Esophagus squamous epithelium (tissue), 5 donors: ENCODE measurements around the gene SV2C. TPM values are rescaled to one million over a fixed set of nuclear protein-coding genes. Genes with fewer than 3 reads are reported as not detected.

Experiments used
- DNase-seq: peaks from one replicate; lab custom pipeline; 2025; lab: John Stamatoyannopoulos, UW
- H3K27ac ChIP-seq, 4 donors: fragments of 200-600 bp; sonication (generic); one replicate each; pipeline ENCODE4 v1.5.1; 2016 to 2019; ENCODE audit warnings: mild to moderate bottlenecking in 1 of 4
- H3K27me3 ChIP-seq, 4 donors: fragments of 200-600 bp; sonication (generic); 1 replicate in 3 of 4; 2 replicates in 1 of 4; pipeline versions ENCODE4 v1.5.1 to v1.6.0; 2017 to 2021; ENCODE audit warnings: antibody characterized with exemption in 1 of 4
- H3K36me3 ChIP-seq, 3 donors: fragments of 200-600 bp; sonication (generic); one replicate each; pipeline ENCODE4 v1.5.1; 2016 to 2019
- H3K4me1 ChIP-seq, 3 donors: fragments of 200-600 bp; sonication (generic); one replicate each; pipeline ENCODE4 v1.5.1; 2017 to 2019
- H3K4me3 ChIP-seq, 4 donors: fragments of 200-600 bp; sonication (generic); 1 replicate in 3 of 4; 2 replicates in 1 of 4; pipeline ENCODE4 v1.5.1; 2016 to 2019; ENCODE audit warnings: mild to moderate bottlenecking in 2 of 4, moderate library complexity in 1 of 4
- H3K9me3 ChIP-seq, 3 donors: fragments of 200-600 bp; sonication (generic); one replicate each; pipeline ENCODE4 v1.5.1; 2016 to 2019
- POLR2A ChIP-seq, 4 donors: fragments of 450-650 bp; IDR thresholded peaks; one replicate each; pipeline ENCODE4 v1.6.1; 2017; ENCODE audit warnings: antibody characterized with exemption in 4 of 4, mild to moderate bottlenecking in 4 of 4, moderate library complexity in 3 of 4
- WGBS, 2 donors: methylation state at CpG; one replicate each; pipeline ENCODE4 v1.1.5; 2018; 5-methylcytosine and 5-hydroxymethylcytosine counted together
- intact Hi-C: fragments of 100-400 bp; cut with DNase I; formaldehyde crosslinking; loops from one replicate; pipeline ENCODE4 v1.15.0; 2022
- total RNA-seq, 4 donors: library from RNA; depleted of rRNA; stranded (reverse); fragments of >200 nt; gene quantifications; one replicate each; pipeline ENCODE4 v1.1.0, GENCODE V29; 2016
- TF ChIP-seq, protein P1 (sequence below), 6 experiments: fragments of 450-650 bp in 4 of 6; fragments of 200-600 bp in 2 of 6; sonication (generic) in 2 of 6; IDR thresholded peaks; one replicate each; pipeline ENCODE4 v1.5.1; 2016 to 2019; ENCODE audit warnings: antibody characterized with exemption in 6 of 6, mild to moderate bottlenecking in 4 of 6, moderate library complexity in 4 of 6
- donor health status: DM: yes; HTN: yes; CAD: no.

The SV2C gene
- total RNA-seq, 4 donors from 2014 or later, result under 0.01 to 0.26 (median 0.06) TPM

DNA sequence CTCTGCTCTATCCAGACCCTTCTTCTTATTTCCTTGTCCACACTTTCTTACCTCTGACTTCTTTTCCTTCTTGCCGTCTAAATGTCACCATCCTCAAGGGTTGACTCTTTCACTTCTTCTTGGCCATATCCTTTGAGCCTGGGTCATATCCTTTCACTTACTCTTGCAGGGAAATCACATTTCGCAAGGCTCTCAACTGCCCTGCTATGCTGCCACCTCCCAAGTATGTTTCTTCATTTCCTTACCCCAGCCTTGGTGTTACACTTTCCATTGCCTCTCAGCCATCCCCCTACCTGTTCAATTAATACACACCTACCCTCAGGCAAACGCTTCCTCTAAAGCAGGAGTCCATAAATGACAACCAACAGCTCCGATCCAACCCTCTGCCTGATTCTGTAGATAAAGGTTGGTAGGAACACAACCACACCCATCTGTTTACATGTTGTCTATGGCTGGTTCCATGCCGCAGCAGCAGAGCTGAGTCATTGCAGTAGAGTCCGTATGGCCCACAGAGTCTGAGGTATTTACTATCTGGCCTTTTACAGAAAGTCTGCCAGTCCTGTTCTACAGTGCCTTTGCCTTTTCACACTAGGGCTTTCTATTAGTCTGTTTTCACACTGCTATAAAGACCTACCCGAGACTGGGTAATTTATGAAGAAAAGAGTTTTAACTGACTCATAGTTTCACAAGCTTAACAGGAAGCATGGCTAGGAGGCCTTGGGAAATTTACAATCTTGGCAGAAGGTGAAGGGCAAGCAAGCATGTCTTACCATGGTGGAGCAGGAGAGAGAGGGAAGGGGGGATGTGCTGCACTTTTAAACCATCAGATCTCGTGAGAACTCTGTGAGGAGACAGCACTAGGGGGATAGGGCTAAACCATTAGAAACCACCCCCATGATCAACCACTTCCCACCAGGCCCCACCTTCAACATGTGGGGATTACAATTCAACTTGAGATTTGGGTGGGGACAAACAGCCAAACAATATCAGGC lies 97.9 kb downstream of the SV2C start:
- no peak for DNase-seq
- no peaks in the 10 kb centered on the region for H3K9me3 ChIP-seq
- peak overlapping the region; percentile 47 to 76 (median 70) for H3K27ac ChIP-seq
- no peaks in the 10 kb centered on the region for H3K27me3 ChIP-seq
- H3K4me1 ChIP-seq, result peaks cover 0 to 19% (median 0%) of the 10 kb centered on the region in 3 donors
- H3K36me3 ChIP-seq, result no peaks in the 10 kb centered on the region
- 48 to 53% methylated on average over 8 of the region's 8 CpGs for WGBS, 2 donors
- intact Hi-C loops, result no loop called here
- H3K4me3 ChIP-seq, result no peak overlapping the region
- TF ChIP-seq, protein P1, sequence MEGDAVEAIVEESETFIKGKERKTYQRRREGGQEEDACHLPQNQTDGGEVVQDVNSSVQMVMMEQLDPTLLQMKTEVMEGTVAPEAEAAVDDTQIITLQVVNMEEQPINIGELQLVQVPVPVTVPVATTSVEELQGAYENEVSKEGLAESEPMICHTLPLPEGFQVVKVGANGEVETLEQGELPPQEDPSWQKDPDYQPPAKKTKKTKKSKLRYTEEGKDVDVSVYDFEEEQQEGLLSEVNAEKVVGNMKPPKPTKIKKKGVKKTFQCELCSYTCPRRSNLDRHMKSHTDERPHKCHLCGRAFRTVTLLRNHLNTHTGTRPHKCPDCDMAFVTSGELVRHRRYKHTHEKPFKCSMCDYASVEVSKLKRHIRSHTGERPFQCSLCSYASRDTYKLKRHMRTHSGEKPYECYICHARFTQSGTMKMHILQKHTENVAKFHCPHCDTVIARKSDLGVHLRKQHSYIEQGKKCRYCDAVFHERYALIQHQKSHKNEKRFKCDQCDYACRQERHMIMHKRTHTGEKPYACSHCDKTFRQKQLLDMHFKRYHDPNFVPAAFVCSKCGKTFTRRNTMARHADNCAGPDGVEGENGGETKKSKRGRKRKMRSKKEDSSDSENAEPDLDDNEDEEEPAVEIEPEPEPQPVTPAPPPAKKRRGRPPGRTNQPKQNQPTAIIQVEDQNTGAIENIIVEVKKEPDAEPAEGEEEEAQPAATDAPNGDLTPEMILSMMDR (IDR thresholded peaks at IDR 0.05), result no peak
- no peak for TF ChIP-seq POLR2A (IDR thresholded peaks at IDR 0.05)

DNA sequence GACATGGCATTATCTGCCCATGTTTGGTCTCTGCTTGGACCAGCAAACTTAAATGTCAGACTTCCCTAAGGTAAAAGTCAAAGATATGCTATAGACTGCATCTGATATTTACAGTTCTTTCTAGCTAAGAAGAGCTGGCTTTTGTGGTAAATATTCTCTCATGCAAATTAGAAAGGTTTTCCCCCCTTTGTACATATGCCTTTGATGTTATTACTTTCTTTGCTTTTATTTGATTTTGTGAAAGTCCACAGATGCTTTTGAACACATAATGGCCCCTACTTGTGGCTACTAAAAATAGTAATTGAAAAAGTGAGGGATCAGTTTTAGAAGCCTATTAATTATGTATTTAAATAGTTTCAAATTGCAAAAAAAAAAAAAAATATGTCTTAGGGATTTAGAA lies 104.2 kb downstream of the SV2C start:
- intact Hi-C loops, result no loop called here
- no peak for TF ChIP-seq POLR2A (IDR thresholded peaks at IDR 0.05)
- TF ChIP-seq, protein P1 (IDR thresholded peaks at IDR 0.05), result no peak
- Histone ChIP-seq H3K4me3 (no peak overlapping the region), H3K27ac (no peak overlapping the region), H3K4me1 (peaks cover 0 to 12% (median 0%) of the 10 kb centered on the region in 3 donors), H3K36me3 (no peaks in the 10 kb centered on the region), H3K27me3 (no peaks in the 10 kb centered on the region), H3K9me3 (no peaks in the 10 kb centered on the region)
- DNase-seq, result no peak

DNA sequence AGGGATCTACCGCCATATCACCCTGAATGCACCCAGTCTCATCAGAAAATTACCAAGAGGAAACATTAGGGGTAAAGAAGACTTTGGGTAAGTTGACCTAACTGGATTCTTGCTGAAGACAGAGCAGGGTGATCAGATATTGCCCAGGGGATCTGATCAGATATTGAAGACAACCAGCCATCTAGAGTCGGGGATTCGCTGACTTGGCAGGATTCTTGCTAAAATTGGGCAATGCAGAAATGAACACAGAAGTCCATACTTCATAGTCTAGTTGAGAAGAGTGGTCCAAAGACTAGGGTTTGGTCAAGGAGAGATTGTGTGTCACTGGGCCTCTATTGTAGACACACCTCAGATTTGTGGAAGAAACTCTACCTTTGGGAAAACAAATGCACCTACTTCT lies 107.2 kb downstream of the SV2C start:
- Histone ChIP-seq H3K4me3 (no peak overlapping the region), H3K4me1 (peaks cover 0 to 22% (median 0%) of the 10 kb centered on the region in 3 donors), H3K36me3 (no peaks in the 10 kb centered on the region), H3K27me3 (no peaks in the 10 kb centered on the region), H3K9me3 (no peaks in the 10 kb centered on the region), H3K27ac (no peak overlapping the region)
- TF ChIP-seq, protein P1 (IDR thresholded peaks at IDR 0.05), result no peak
- TF ChIP-seq POLR2A (IDR thresholded peaks at IDR 0.05), result no peak
- intact Hi-C loops, result no loop called here
- no peak for DNase-seq
- WGBS, 2 donors, result 81 to 83% methylated on average over 3 of the region's 3 CpGs

DNA sequence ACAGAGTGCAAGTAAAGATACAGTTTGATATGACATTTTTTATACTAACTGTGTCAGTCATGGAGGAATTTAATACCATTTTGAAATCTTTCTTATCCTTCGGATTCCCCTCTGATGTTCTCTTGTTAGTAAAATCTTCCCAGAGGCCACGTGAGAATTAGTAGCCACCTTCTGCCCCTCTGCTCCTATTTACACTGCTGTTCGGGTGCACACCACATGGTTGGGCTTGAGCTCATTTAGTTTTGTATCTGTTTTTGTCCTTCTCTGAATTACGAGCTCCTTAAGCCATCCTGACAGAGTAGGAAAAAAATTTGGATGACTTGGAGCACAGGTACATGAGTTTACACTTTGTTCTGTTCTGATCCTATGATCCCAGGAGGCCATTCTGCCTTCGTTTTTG lies 109.7 kb downstream of the SV2C start:
- intact Hi-C loops, result no loop called here
- Histone ChIP-seq H3K36me3 (no peaks in the 10 kb centered on the region), H3K27me3 (peaks cover 0 to 7% (median 0%) of the 10 kb centered on the region in 4 donors), H3K4me1 (peaks cover 0 to 22% (median 0%) of the 10 kb centered on the region in 3 donors), H3K9me3 (no peaks in the 10 kb centered on the region), H3K4me3 (no peak overlapping the region), H3K27ac (peak overlapping the region in 2 of 4 donors; percentile 12 to 23)
- TF ChIP-seq, protein P1 (IDR thresholded peaks at IDR 0.05), result no peak
- TF ChIP-seq POLR2A (IDR thresholded peaks at IDR 0.05), result no peak
- whole genome bisulfite sequencing, 2 donors, result 28% methylated on average over 5 of the region's 5 CpGs
- DNase-seq, result no peak

DNA sequence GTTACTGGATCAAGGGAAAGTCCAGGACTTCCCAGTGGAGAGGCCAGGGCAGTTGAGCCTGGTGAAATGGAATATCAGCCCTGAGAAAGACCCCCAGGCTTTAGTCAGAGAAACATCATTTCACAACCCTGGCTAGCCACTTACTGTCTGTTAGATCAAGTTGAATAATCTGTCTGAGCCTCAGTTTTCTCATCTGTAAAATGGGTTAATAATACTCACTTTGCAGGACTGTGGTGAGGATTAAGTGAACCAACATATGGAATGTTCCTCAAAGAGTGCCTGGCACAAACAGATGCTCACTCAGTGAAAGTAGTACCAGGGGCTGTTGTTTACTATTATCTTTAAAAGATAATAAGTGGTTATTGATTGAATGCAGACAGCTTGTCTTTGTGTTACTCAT lies 110.5 kb downstream of the SV2C start:
- no peak for TF ChIP-seq POLR2A (IDR thresholded peaks at IDR 0.05)
- TF ChIP-seq, protein P1 (IDR thresholded peaks at IDR 0.05), result no peak
- Histone ChIP-seq H3K27me3 (peaks cover 0 to 7% (median 0%) of the 10 kb centered on the region in 4 donors), H3K27ac (no peak overlapping the region), H3K4me1 (peaks cover 0 to 22% (median 0%) of the 10 kb centered on the region in 3 donors), H3K36me3 (no peaks in the 10 kb centered on the region), H3K9me3 (no peaks in the 10 kb centered on the region), H3K4me3 (no peak overlapping the region)
- intact Hi-C loops, result no loop called here
- no peak for DNase-seq
